KMS-11 (cell line): ENCODE data around the gene MRPL23.

Experiments
- H2AFZ ChIP-seq: fragments of 200-600 bp; sonication (generic); 2 replicates; pipeline ENCODE4 v1.6.1; 2016; ENCODE audit warnings: antibody characterized with exemption, mixed run types, low read depth
- H3K27ac ChIP-seq: fragments of 200-600 bp; sonication (generic); 2 replicates; pipeline ENCODE4 v1.6.1; 2016; ENCODE audit warnings: mild to moderate bottlenecking, mixed run types
- H3K27me3 ChIP-seq: fragments of 200-600 bp; sonication (generic); 2 replicates; pipeline ENCODE4 v1.6.1; 2017; ENCODE audit warnings: mild to moderate bottlenecking, low read depth, mixed run types, moderate library complexity; ENCODE audit not compliant: insufficient read depth
- H3K36me3 ChIP-seq: fragments of 200-600 bp; sonication (generic); 2 replicates; pipeline ENCODE4 v1.6.1; 2017; ENCODE audit warnings: mild to moderate bottlenecking, mixed run types; ENCODE audit not compliant: insufficient read depth
- H3K4me1 ChIP-seq: fragments of 200-600 bp; sonication (generic); 2 replicates; pipeline ENCODE4 v1.6.1; 2016; ENCODE audit warnings: mild to moderate bottlenecking, low read depth, mixed run types; ENCODE audit not compliant: poor library complexity, severe bottlenecking
- H3K4me2 ChIP-seq: fragments of 200-600 bp; sonication (generic); 2 replicates; pipeline ENCODE4 v1.7.0; 2016; ENCODE audit warnings: mild to moderate bottlenecking, mixed run types
- H3K4me3 ChIP-seq: fragments of 200-600 bp; sonication (generic); IDR thresholded peaks from 2 replicates; pipeline ENCODE4 v1.6.1; 2017; ENCODE audit warnings: low read depth, low read length, mixed read lengths; ENCODE audit not compliant: insufficient read depth
- H3K79me2 ChIP-seq: fragments of 200-600 bp; sonication (generic); 2 replicates; pipeline ENCODE4 v1.6.1; 2016; ENCODE audit warnings: low read depth, mixed run types; ENCODE audit not compliant: insufficient read depth
- H3K9ac ChIP-seq: fragments of 200-600 bp; sonication (generic); 2 replicates; pipeline ENCODE4 v1.6.1; 2016; ENCODE audit warnings: mild to moderate bottlenecking, mixed run types
- H4K20me1 ChIP-seq: fragments of 200-600 bp; sonication (generic); 2 replicates; pipeline ENCODE4 v1.6.1; 2016; ENCODE audit warnings: mild to moderate bottlenecking, mixed run types; ENCODE audit not compliant: insufficient read depth
- TF ChIP-seq, protein P1 (sequence below): fragments of 200-600 bp; sonication (generic); conservative IDR thresholded peaks from 2 replicates; pipeline ENCODE4 v1.6.1; 2017; ENCODE audit warnings: low read depth, mild to moderate bottlenecking, antibody characterized with exemption, low read length, moderate library complexity, mixed read lengths

MRPL23 gene

DNA sequence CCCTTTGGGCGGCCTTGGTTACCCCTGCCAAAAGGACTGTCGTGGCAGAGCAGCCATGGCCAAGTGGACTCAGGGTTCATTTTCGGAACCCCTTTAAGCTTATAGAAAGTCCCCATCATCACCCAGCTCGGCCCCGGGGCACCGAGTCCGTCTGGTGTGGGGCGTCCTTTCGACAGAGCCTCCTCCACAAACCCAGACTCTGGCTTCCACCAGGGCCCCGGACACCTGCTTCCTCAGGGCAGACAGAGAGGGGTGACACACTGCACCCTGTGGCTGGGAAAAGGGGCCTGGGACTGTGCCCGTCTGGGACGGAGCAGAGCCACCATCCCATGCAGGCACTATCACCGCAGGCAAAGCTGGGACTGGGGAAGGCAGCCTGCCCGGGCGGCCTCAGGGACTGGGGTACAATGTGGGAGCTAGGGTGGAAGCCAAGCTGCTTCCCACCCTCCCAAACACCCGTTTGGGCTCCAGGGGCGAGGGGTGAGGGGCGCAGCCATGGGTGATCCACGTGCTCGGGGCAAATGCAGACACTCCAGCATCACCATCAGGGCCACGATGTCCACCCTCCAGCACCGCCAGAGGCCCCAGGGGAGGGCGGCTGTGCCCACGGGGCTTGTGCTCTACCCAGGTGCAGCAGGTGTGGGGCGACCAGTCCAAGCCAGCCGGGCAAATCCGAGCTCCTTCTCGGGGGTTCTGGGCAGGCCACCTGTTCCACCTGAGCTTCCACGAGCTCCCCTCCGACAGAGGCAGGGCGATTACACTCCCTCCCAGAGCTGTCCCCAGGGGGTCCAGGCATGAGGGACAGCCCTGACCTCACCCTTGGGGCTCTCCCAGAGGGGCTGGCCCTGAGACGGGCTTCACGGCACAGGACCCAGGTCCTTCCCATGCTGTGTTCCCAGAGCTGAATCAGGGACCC lies 11.7 kb upstream of the MRPL23 start:
- H3K36me3 ChIP-seq, result no peaks in the 10 kb centered on the region
- no peaks in the 10 kb centered on the region for H3K79me2 ChIP-seq
- H3K4me3 ChIP-seq, result no peak overlapping the region
- no peak overlapping the region for H3K27ac ChIP-seq
- H3K4me1 ChIP-seq, result no peaks in the 10 kb centered on the region
- no peak overlapping the region for H3K4me2 ChIP-seq
- H2AFZ ChIP-seq, result no peak overlapping the region
- H3K9ac ChIP-seq, result no peak overlapping the region
- TF ChIP-seq, protein P1, sequence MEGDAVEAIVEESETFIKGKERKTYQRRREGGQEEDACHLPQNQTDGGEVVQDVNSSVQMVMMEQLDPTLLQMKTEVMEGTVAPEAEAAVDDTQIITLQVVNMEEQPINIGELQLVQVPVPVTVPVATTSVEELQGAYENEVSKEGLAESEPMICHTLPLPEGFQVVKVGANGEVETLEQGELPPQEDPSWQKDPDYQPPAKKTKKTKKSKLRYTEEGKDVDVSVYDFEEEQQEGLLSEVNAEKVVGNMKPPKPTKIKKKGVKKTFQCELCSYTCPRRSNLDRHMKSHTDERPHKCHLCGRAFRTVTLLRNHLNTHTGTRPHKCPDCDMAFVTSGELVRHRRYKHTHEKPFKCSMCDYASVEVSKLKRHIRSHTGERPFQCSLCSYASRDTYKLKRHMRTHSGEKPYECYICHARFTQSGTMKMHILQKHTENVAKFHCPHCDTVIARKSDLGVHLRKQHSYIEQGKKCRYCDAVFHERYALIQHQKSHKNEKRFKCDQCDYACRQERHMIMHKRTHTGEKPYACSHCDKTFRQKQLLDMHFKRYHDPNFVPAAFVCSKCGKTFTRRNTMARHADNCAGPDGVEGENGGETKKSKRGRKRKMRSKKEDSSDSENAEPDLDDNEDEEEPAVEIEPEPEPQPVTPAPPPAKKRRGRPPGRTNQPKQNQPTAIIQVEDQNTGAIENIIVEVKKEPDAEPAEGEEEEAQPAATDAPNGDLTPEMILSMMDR, result no peak
- peaks cover 83% of the 10 kb centered on the region for H3K27me3 ChIP-seq
- H4K20me1 ChIP-seq, result no peaks in the 10 kb centered on the region

DNA sequence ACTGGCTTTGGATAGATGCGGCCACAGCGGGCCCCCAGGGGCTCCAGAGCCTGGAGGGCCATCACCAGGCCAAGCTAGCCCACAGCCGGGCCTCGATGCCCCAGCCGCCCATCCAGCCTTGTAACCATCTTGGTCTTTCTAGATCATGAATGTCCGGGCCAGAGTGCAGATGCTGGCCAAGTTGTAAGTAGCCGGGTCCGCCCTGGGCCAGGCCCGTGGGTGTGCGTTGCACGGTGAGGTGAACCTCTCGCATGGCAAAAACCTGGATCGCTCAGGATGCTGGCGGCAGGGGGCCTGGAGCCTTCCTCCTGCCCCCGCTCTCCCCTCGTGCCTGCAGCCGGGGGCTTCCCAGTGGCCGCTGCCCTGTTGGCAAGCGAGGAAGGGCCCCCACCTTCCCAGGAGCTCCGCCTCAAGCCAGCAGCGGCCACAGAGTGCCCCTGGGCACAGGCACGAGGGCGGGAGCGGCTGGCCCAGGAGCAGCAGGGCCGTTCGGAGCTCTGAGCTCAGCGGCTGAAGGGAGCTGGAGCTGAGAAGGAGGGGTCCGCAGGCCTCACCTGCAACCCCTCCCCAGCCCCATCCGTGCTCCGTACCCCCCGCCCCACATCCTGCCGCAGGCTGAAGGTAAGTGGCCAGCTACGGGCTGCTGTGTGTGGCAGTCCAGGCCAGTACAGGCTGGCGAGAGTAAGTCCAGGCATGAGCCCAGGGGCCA lies 10.9 kb upstream of the MRPL23 start:
- Histone ChIP-seq H2AFZ (no peak overlapping the region), H3K27me3 (peaks cover 82% of the 10 kb centered on the region), H3K4me3 (no peak overlapping the region), H4K20me1 (no peaks in the 10 kb centered on the region), H3K27ac (no peak overlapping the region), H3K9ac (no peak overlapping the region), H3K4me2 (no peak overlapping the region), H3K4me1 (no peaks in the 10 kb centered on the region), H3K79me2 (no peaks in the 10 kb centered on the region), H3K36me3 (no peaks in the 10 kb centered on the region)
- TF ChIP-seq, protein P1, result no peak

DNA sequence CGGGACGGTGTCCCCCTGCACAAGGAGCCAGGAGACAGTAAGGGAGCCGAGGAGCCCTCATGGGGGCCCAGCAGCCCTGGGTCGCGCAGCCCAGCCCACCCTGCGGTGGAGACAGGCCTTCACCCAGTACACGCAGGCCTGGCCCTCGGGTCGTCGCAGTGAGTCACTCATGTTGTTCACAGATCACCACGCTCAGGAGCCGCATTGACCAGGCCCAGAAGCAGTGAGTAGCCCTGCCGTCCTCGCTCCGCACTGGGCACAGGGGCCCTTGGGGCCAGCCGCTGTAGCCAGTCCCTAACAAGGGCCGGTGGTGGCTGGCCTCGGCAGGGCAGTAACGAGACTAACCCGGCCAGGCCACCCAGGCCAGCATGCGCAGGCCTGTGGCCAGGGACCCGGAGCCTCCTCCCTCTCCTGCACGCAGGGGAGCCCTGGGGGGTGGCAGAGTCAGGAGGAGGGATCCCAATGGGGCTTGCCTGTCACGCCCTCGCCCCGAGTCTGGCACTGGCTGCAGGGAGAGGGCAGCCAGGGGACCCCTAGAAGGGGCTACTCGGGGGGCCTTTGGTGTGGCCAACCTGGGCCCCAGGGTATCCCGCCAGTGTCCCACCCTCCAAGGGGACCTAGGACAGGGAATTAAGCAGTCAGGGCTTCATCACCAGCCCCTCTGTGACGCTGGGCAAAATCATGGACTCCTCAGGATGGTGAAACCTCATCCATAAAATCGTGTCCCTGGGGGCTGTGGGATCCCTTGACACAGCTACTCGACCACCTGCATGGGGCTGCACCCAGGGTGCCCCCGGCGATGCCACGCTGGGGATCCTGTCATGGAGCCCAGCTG lies 10.1 kb upstream of the MRPL23 start:
- no peak overlapping the region for H3K4me3 ChIP-seq
- H3K27me3 ChIP-seq, result peaks cover 74% of the 10 kb centered on the region
- H3K4me1 ChIP-seq, result no peaks in the 10 kb centered on the region
- no peak overlapping the region for H3K27ac ChIP-seq
- no peak overlapping the region for H3K9ac ChIP-seq
- no peaks in the 10 kb centered on the region for H4K20me1 ChIP-seq
- TF ChIP-seq, protein P1, result no peak
- H3K36me3 ChIP-seq, result no peaks in the 10 kb centered on the region
- H3K4me2 ChIP-seq, result no peak overlapping the region
- H2AFZ ChIP-seq, result no peak overlapping the region
- H3K79me2 ChIP-seq, result no peaks in the 10 kb centered on the region

DNA sequence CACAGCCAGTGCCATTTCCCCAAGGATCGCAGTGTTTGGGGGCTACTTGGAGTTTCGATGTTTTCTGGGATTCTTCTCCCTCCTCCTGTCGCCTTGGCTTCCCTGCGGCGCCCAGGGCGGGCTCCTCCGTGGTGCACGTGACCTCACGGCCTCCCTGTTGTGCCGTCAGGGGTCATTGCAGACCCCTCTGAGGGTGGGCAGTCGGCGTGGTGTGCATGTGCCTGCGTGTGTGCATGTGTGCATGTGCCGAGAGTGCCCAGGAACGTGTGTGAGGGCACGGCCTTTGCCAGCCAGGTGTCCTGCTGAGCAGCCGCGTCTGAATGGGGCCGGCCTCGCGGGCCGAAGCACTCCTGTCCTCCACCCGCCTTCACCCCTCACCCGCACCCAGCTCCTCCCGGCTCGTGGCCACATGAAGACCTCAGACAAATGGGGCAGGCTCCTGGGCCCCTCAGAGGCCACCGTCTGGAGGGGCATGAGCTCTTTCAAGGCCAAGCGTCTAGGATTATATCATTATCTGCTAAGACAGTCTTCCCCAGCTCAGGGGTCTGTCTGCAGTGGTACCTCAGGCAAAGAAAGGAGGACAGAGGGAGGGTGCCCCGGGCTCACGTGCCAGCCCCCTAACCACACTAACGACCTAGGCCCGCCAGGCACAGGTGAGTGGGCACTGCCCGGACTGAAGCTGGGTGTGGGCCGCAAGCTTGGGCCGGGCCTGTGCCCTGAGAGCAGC lies 9.4 kb upstream of the MRPL23 start:
- H3K27ac ChIP-seq, result no peak overlapping the region
- H3K4me3 ChIP-seq, result no peak overlapping the region
- peaks cover 71% of the 10 kb centered on the region for H3K27me3 ChIP-seq
- no peaks in the 10 kb centered on the region for H4K20me1 ChIP-seq
- H2AFZ ChIP-seq, result no peak overlapping the region
- no peaks in the 10 kb centered on the region for H3K4me1 ChIP-seq
- H3K36me3 ChIP-seq, result no peaks in the 10 kb centered on the region
- no peaks in the 10 kb centered on the region for H3K79me2 ChIP-seq
- H3K9ac ChIP-seq, result no peak overlapping the region
- no peak overlapping the region for H3K4me2 ChIP-seq
- TF ChIP-seq, protein P1, result no peak
